GM18907 (cell line): Measurements from ENCODE around the gene PPP2R3A.
A peak's percentile ranks its signal among the peaks of the same experiment; 100 is the strongest.

Experiments
- ATAC-seq: cut with Tn5 transposase; IDR thresholded peaks from one replicate; pipeline ENCODE4 v1.9.1; 2021; ENCODE audit warnings: mild to moderate bottlenecking, moderate library complexity; ENCODE audit not compliant: unreplicated experiment

The PPP2R3A gene

GRCh38 chr3:136022529-136023263 is 57.2 kb downstream of the PPP2R3A start:
- ATAC-seq: no peak

- ATAC-seq: no peak
These were observed 57.9 kb downstream of the PPP2R3A start for GRCh38 chr3:136023264-136023978.

GRCh38 chr3:136036306-136036705 is 70.8 kb downstream of the PPP2R3A start:
- no peak for ATAC-seq

DNA sequence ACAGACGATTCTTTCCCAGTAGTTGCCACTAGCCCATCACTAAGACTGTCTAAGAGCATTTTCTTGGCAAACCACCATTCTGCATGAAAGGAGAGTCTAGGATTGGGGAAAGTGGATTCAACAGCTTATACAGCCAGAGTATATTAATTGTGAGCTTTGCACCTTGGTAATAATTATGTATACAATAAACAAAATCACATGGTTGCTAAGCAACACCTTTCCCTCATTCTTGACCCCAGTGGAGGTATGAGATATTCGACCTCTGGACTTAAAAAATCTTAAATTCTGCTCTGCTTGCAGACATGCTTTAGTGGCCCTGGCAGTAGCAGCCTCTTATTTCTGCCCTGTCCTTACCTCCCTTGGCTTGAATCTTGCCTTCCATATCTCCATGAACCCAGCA is 73.1 kb downstream of the PPP2R3A start:
- ATAC-seq: no peak

DNA sequence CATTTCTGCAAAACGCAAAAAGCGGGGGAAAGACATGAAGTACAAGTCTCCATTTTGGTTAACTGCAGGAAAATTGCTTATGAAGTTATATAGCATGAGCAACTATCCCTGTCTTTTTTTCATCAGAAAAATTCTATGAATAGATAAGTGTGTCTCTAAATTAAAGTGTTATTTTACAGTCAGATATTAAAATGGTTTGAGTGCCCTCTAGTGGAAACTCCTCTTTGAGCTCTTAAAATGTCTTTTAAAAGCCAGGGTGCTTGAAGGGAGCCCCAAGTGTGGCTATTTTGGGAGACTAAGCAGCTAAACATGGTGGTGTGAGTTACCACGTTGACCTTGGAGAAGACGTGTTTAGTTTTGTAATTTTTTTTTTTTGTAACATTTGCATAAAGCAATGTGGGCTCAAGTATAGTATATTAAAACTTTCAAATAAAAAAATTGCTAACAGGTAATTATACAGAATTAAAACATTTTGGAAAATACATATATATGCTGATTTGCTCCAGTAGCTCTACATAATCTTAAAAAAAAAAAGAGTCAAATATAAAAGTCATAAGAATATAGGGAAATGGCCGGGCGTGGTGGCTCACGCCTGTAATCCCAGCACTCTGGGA is 77.2 kb downstream of the PPP2R3A start:
- no peak for ATAC-seq

- ATAC-seq: no peak
These were observed 79.6 kb downstream of the PPP2R3A start for GRCh38 chr3:136044980-136045745.

DNA sequence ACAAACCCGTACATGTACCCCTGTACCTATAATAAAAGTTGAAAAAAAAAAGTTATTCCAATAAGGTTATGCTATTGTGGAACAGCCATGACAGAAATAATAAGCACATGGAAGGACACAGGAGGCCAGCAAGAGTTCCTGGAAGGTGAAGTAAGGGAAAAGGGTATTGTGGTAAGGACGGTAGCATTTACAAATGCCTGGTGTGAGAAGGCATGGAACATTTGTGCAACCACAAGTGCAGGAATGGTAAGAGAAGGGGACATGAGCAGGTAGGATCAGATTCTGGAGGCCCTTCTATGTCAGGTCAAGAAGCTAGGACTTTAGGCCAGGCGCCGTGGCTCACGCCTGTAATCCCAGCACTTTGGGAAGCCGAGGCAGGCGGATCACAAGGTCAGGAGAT is 82.5 kb downstream of the PPP2R3A start:
- ATAC-seq: no peak

GRCh38 chr3:136050250-136050649 is 84.7 kb downstream of the PPP2R3A start:
- ATAC-seq: no peak

- no peak for ATAC-seq
These were observed 90.0 kb downstream of the PPP2R3A start for GRCh38 chr3:136055491-136055890.

- ATAC-seq: no peak
These were observed 101.7 kb downstream of the PPP2R3A start for GRCh38 chr3:136067211-136067610.

- no peak for ATAC-seq
These were observed 103.2 kb downstream of the PPP2R3A start for GRCh38 chr3:136068708-136069107.

- ATAC-seq: no peak
These were observed 104.4 kb downstream of the PPP2R3A start for GRCh38 chr3:136069933-136070332.

- no peak for ATAC-seq
These were observed 104.8 kb downstream of the PPP2R3A start for GRCh38 chr3:136070334-136070733.

DNA sequence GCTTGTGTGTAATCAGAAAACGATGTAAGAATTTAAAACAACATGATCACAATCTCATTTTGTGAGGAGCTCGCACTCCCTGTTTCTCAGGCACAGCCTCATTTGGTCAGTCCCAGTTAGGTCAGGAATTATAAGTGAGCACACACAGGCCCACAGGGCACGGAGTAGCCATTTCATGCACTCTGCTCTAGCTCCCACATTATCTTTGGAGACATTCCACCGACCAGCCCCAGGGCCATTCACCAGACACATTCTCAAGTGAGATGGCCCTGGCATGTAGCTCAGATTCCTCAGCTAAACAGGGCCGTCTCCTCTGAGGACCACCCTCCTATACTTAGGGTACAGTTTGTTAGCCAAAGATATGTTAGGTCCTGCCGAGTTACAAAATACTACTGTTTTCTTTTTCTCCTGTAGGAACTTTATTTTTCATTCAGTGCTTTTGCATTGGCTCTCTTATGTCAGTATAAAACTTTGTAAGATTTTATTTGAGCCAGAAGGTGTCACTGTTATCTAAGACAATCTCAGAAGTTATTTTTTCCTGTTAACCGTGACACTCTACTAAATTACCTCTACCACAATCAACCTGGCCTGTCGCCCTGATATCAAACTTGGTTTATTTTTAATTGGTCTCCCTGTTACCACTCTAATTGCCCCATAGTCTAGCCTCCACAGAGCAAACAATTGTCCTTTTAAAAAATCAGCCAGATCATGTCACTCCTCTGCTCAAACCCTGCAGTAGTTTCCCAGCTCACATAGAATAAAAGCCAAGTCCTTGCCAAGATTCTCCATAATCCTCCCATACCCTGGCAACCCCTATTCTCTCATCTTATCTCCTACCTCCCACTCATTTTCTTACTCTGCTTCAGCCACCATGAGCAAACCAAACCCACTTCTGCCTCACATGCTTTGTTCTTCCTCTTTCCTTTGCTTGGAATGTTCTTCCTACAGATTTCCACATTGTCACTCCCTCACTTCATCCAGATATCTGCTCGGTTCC is 105.7 kb downstream of the PPP2R3A start:
- ATAC-seq: no peak

DNA sequence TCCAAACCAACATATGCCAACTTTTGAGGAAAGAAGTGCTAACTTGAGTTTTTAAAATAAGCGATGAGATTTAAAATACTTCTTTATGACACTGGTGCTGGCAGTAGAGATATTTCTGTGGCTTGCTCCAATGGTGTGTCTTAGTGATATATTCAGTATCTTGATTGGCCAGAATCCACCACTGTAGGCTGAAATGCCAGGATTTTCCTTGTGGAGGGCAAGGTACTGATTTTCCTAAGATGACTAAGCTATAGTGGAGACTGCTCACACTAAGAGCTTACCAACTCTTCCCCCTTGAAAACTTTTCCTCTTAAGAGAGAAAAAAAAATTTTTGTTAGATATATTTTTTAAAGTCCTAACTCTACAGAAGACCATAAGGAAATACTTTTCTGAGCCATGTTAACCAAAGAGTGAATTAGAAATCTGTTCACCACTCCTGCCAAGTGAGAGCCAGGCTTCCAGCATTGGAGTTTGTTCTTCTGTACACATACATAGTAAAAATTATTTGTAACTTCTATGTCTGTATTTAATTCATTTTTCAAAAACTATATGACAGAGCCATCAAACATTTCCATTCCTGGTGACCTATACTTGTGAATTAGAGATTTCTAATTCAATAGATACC is 109.1 kb downstream of the PPP2R3A start:
- no peak for ATAC-seq

DNA sequence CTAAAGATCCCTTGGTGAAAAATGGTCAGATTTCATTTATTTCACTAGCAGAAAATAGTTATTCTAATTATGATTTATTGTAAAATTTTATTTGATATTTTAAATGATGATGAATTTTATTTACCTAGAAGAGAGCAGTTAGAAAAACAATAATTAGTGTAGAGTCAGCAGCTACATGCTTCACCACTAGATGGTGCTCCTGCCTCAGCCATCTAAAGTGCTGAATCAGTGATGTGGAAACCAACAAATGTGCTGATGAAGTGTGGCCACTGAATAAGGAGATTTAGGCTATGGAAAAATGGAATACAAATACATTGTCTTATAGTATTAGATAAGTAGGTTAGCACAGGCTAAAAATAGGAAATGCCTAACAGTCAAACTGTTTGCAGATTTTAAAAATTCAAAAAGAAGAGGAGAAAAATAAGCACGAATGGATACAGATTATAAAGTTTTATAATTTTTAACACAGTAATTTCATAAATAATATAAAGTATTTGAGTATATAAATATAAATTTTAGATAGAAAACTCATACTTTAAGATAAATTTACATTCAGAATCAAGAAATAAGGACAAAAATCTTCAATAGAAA is 109.8 kb downstream of the PPP2R3A start:
- peak; percentile 54 for ATAC-seq

DNA sequence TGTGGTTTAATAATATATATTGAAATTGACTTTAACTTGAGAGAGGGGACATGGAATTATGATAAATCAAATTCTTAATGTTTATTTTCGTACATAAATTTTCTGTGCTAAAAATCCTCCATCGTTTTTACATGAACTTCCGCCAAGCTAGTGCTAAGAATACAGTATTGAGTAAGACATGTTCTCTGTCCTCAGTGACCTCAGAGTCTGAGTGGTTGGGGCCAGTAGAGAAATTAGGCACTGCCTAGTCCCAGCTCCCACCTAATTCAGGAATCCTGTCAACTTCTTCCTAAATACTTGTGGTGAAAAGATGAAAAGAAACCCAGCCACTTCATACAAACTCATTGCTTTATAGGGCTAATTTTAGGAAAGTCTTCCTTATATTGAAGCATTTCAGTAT is 110.3 kb downstream of the PPP2R3A start:
- no peak for ATAC-seq

- no peak for ATAC-seq
These were observed 113.2 kb downstream of the PPP2R3A start for GRCh38 chr3:136078421-136079364.
